SK-N-SH (cell line): ENCODE measurements around the gene INPP5E. TPM values are rescaled to one million over a fixed set of nuclear protein-coding genes. Genes with fewer than 3 reads are reported as not detected.

Experiments used
- CTCF ChIA-PET: fragments of 300-600, 350-600 bp; formaldehyde crosslinking; extraction: SDS; loops from one replicate; lab custom pipeline; 2021; lab: Yijun Ruan, JAX
- POLR2A ChIA-PET: fragments of 350-600 bp; sonication (Branson Sonifier 250); formaldehyde crosslinking; extraction: SDS; loops from one replicate; lab custom pipeline; 2020; ENCODE audit warnings: antibody characterized with exemption, inconsistent platforms; lab: Yijun Ruan, JAX
- DNase-seq: peaks from one replicate; pipeline ENCODE4 v3.0.0; 2012
- H2AFZ ChIP-seq: fragments of 200-600 bp; sonication (generic); 2 replicates; pipeline ENCODE4 v1.8.1; 2016; ENCODE audit warnings: antibody characterized with exemption, mild to moderate bottlenecking, low read depth
- H3F3A ChIP-seq: fragments of 200-600 bp; sonication (generic); replicated peaks from 2 replicates; pipeline ENCODE3; 2016; ENCODE audit warnings: antibody characterized with exemption, mild to moderate bottlenecking; ENCODE audit not compliant: insufficient read depth
- H3K27ac ChIP-seq, 2 experiments: fragments of 200-500 bp in 1 of 2; fragments of 200-600 bp in 1 of 2; sonication (Bioruptor generic) in 1 of 2; sonication (generic), shearing (Covaris generic) in 1 of 2; 2 replicates each; pipeline versions ENCODE4 v1.5.1 to v1.6.1; 2014 to 2016; ENCODE audit warnings: low read depth in 2 of 2, inconsistent platforms in 1 of 2, low read length in 1 of 2, mild to moderate bottlenecking in 1 of 2, mixed read lengths in 1 of 2
- H3K27me3 ChIP-seq: fragments of 200-600 bp; sonication (generic), shearing (Covaris generic); 2 replicates; pipeline ENCODE4 v1.6.1; 2016; ENCODE audit warnings: mixed run types; ENCODE audit not compliant: insufficient read depth
- H3K36me3 ChIP-seq, 2 experiments: fragments of 200-500 bp in 1 of 2; fragments of 200-600 bp in 1 of 2; sonication (Bioruptor generic) in 1 of 2; sonication (generic) in 1 of 2; replicated peaks in 1 of 2; 2 replicates each; pipeline versions ENCODE3 to v1.5.1; 2014 to 2016; ENCODE audit warnings: low read length in 1 of 2, mild to moderate bottlenecking in 1 of 2; ENCODE audit not compliant: insufficient read depth in 2 of 2, control insufficient read depth in 1 of 2
- H3K4me1 ChIP-seq, 2 experiments: fragments of 200-500 bp in 1 of 2; fragments of 200-600 bp in 1 of 2; sonication (Bioruptor generic) in 1 of 2; sonication (generic), shearing (Covaris generic) in 1 of 2; 2 replicates each; pipeline versions ENCODE4 v1.5.1 to v1.6.1; 2014 to 2016; ENCODE audit warnings: low read depth in 1 of 2, low read length in 1 of 2, mixed run types in 1 of 2; ENCODE audit not compliant: insufficient read depth in 2 of 2, control insufficient read depth in 1 of 2
- H3K4me2 ChIP-seq: fragments of 200-600 bp; sonication (generic), shearing (Covaris generic); 2 replicates; pipeline ENCODE4 v1.6.1; 2017; ENCODE audit warnings: mixed run types
- H3K4me3 ChIP-seq, 2 experiments: fragments of 200-500 bp in 1 of 2; fragments of 200-600 bp in 1 of 2; sonication (Bioruptor generic) in 1 of 2; sonication (generic), shearing (Covaris generic) in 1 of 2; 2 replicates each; pipeline versions ENCODE4 v1.5.1 to v1.8.1; 2014 to 2016; ENCODE audit warnings: low read depth in 2 of 2, inconsistent platforms in 1 of 2, low read length in 1 of 2, mild to moderate bottlenecking in 1 of 2, mixed read lengths in 1 of 2, moderate library complexity in 1 of 2
- H3K79me2 ChIP-seq: fragments of 200-600 bp; sonication (generic); 2 replicates; pipeline ENCODE4 v1.8.1; 2017; ENCODE audit warnings: mild to moderate bottlenecking; ENCODE audit not compliant: insufficient read depth
- H3K9ac ChIP-seq: fragments of 200-600 bp; sonication (generic); 2 replicates; pipeline ENCODE4 v1.6.1; 2017; ENCODE audit warnings: mixed run types
- H3K9me2 ChIP-seq: fragments of 200-600 bp; sonication (generic); 2 replicates; pipeline ENCODE4 v1.6.1; 2017; ENCODE audit warnings: mixed run types
- H3K9me3 ChIP-seq: fragments of 200-600 bp; sonication (generic); 2 replicates; pipeline ENCODE4 v1.6.1; 2017; ENCODE audit warnings: mixed run types, mild to moderate bottlenecking, moderate library complexity
- H4K20me1 ChIP-seq: fragments of 200-600 bp; sonication (generic); 2 replicates; pipeline ENCODE4 v1.6.1; 2017; ENCODE audit warnings: mild to moderate bottlenecking, mixed run types; ENCODE audit not compliant: insufficient read depth
- CHD2 ChIP-seq: fragments of 150-350 bp; IDR thresholded peaks from 2 replicates; pipeline ENCODE4 v1.6.1; 2018; ENCODE audit warnings: low read length; ENCODE audit not compliant: partially characterized antibody
- CTCF ChIP-seq: fragments of 200-600 bp; sonication (generic); IDR thresholded peaks from 2 replicates; pipeline ENCODE4 v1.6.1; 2017; ENCODE audit warnings: antibody characterized with exemption, mild to moderate bottlenecking, moderate library complexity
- ELF1 ChIP-seq: IDR thresholded peaks from 2 replicates; pipeline ENCODE4 v1.4.0; 2012
- FOSL2 ChIP-seq: IDR thresholded peaks from 2 replicates; pipeline ENCODE4 v1.4.0; 2012; ENCODE audit warnings: low read depth, mild to moderate bottlenecking, moderate library complexity, borderline replicate concordance
- FOXJ3 ChIP-seq: sonication (generic); formaldehyde crosslinking; IDR thresholded peaks from 2 replicates; pipeline ENCODE4 v1.5.1; 2020; ENCODE audit warnings: mild to moderate bottlenecking, missing genetic modification reagents
- FOXM1 ChIP-seq: IDR thresholded peaks from 2 replicates; pipeline ENCODE4 v1.4.0; 2012; ENCODE audit warnings: low read depth, mild to moderate bottlenecking
- GABPA ChIP-seq: IDR thresholded peaks from 2 replicates; pipeline ENCODE4 v1.4.0; 2012; ENCODE audit warnings: low read depth, mild to moderate bottlenecking
- IRF3 ChIP-seq: fragments of 150-350 bp; IDR thresholded peaks from 2 replicates; pipeline ENCODE4 v1.6.1; 2016; ENCODE audit warnings: mild to moderate bottlenecking, low read depth, low read length
- JUND ChIP-seq: IDR thresholded peaks from 2 replicates; pipeline ENCODE4 v1.4.0; 2012
- MAX ChIP-seq: IDR thresholded peaks from 2 replicates; pipeline ENCODE4 v1.4.0; 2012; ENCODE audit warnings: low read depth
- MXI1 ChIP-seq: IDR thresholded peaks from 2 replicates; pipeline ENCODE4 v1.6.1; 2012; ENCODE audit warnings: mild to moderate bottlenecking, low read depth, low read length, improper control_type of control experiment
- NRF1 ChIP-seq: IDR thresholded peaks from 2 replicates; pipeline ENCODE4 v1.6.1; 2012; ENCODE audit warnings: low read depth, mild to moderate bottlenecking, low read length
- PBX3 ChIP-seq: IDR thresholded peaks from 2 replicates; pipeline ENCODE4; 2012
- RFX5 ChIP-seq: IDR thresholded peaks from 2 replicates; pipeline ENCODE4 v1.6.1; 2012; ENCODE audit warnings: mild to moderate bottlenecking, improper control_type of control experiment, low read length
- RXRA ChIP-seq: IDR thresholded peaks from 2 replicates; pipeline ENCODE4 v1.4.0; 2012; ENCODE audit warnings: low read depth, mild to moderate bottlenecking, borderline replicate concordance
- SIN3A ChIP-seq: IDR thresholded peaks from 2 replicates; pipeline ENCODE4 v1.6.1; 2012; ENCODE audit warnings: low read depth, mild to moderate bottlenecking, low read length, moderate library complexity, borderline replicate concordance
- SMC3 ChIP-seq: IDR thresholded peaks from 2 replicates; pipeline ENCODE4 v1.6.1; 2012; ENCODE audit warnings: low read depth, low read length, improper control_type of control experiment
- TAF1 ChIP-seq: IDR thresholded peaks from 2 replicates; pipeline ENCODE4 v1.6.1; 2012; ENCODE audit warnings: low read depth, mild to moderate bottlenecking, low read length, moderate library complexity, borderline replicate concordance
- TCF12 ChIP-seq: IDR thresholded peaks from 2 replicates; pipeline ENCODE4 v1.4.0; 2012
- TEAD4 ChIP-seq: IDR thresholded peaks from 2 replicates; pipeline ENCODE4 v1.4.0; 2012; ENCODE audit warnings: mild to moderate bottlenecking, borderline replicate concordance; ENCODE audit not compliant: insufficient read depth
- USF1 ChIP-seq: IDR thresholded peaks from 2 replicates; pipeline ENCODE4 v1.4.0; 2012; ENCODE audit warnings: low read depth, borderline replicate concordance
- YY1 ChIP-seq: IDR thresholded peaks from 2 replicates; pipeline ENCODE4 v1.4.0; 2012; ENCODE audit warnings: low read depth, mild to moderate bottlenecking
- ZBTB33 ChIP-seq: IDR thresholded peaks from 2 replicates; pipeline ENCODE4 v1.4.0; 2012; ENCODE audit warnings: low read depth, borderline replicate concordance
- WGBS: methylation state at CpG from one replicate; pipeline ENCODE4 v1.1.6; 2017; ENCODE audit warnings: low lambda C conversion rate; 5-methylcytosine and 5-hydroxymethylcytosine counted together
- polyA plus RNA-seq, 3 experiments: library from polyadenylated mRNA; depleted of rRNA; stranded (reverse); fragments of >200 nt; gene quantifications; 2 replicates each; pipeline ENCODE4 v1.2.3, GENCODE V29; 2012

The INPP5E gene
- polyA plus RNA-seq, 1 of the 3 experiments (the other 2 are of a cell fraction), result 12.8 TPM

- Histone ChIP-seq H3K4me3 (no peak overlapping the region), H2AFZ (no peak overlapping the region), H3K9ac (no peak overlapping the region), H3K27me3 (no peaks in the 10 kb centered on the region), H3K4me1 (peaks cover 11 to 14% of the 10 kb centered on the region in 2 experiments; a peak in 3 of 4 replicates), H3K36me3 (peaks cover 13 to 58% of the 10 kb centered on the region in 2 experiments), H3K27ac (no peak overlapping the region), H3F3A (peaks cover 19% of the 10 kb centered on the region), H3K4me2 (no peak overlapping the region), H3K9me2 (no peaks in the 10 kb centered on the region), H3K9me3 (no peaks in the 10 kb centered on the region), H4K20me1 (no peaks in the 10 kb centered on the region), H3K79me2 (peaks cover 24% of the 10 kb centered on the region)
- WGBS, result 91% methylated on average over 7 of the region's 7 CpGs
- TF ChIP-seq FOSL2 (no peak), NRF1 (no peak), RFX5 (no peak), TCF12 (no peak), TEAD4 (no peak), GABPA (no peak), MXI1 (no peak), YY1 (no peak), IRF3 (no peak), TAF1 (no peak), FOXJ3 (CRISPR knock-in tag) (no peak)
- POLR2A ChIA-PET, result no interaction called here
- CTCF ChIA-PET, result interaction anchor here (0.6 to 1.3 kb wide), 3 partner anchors 14 to 1133 kb away, joined by 3 to 5 read pairs (median 3); partner anchors contain the start of gene DNLZ
- DNase-seq, result no peak
These were observed 34.2 kb downstream of the INPP5E start for GRCh38 chr9:136405481-136405880.

- TF ChIP-seq NRF1 (no peak), ZBTB33 (no peak), CTCF (no peak), CHD2 (no peak), SIN3A (no peak), PBX3 (no peak), YY1 (no peak), RXRA (no peak), MAX (no peak), ELF1 (no peak), SMC3 (no peak), JUND (no peak), FOXM1 (no peak), USF1 (no peak), TAF1 (no peak)
- no peaks in the 10 kb centered on the region for H3K27me3 ChIP-seq
These were observed 34.9 kb downstream of the INPP5E start for GRCh38 chr9:136404801-136405136.

More at GRCh38 chr9:136404801-136405136, 34.9 kb downstream of the INPP5E start:
- no peak overlapping the region for H3K27ac ChIP-seq
- H3K4me1 ChIP-seq, result peaks cover 11 to 17% of the 10 kb centered on the region in 2 experiments; a peak in 3 of 4 replicates
- no peaks in the 10 kb centered on the region for H3K9me2 ChIP-seq
- peaks cover 19% of the 10 kb centered on the region for H3F3A ChIP-seq
- no peak overlapping the region for H3K4me3 ChIP-seq
- CTCF ChIA-PET, result interaction anchor here (0.6 to 1.3 kb wide), 3 partner anchors 13 to 1134 kb away, joined by 3 to 5 read pairs (median 3); partner anchors contain the start of gene DNLZ
- no peak overlapping the region for H3K9ac ChIP-seq
- H4K20me1 ChIP-seq, result no peaks in the 10 kb centered on the region
- no peak overlapping the region for H3K4me2 ChIP-seq
- H3K9me3 ChIP-seq, result no peaks in the 10 kb centered on the region
- H2AFZ ChIP-seq, result no peak overlapping the region
- peaks cover 20% of the 10 kb centered on the region for H3K79me2 ChIP-seq
- POLR2A ChIA-PET, result no interaction called here
- WGBS, result 94% methylated on average over 13 of the region's 14 CpGs
- H3K36me3 ChIP-seq, result peaks cover 13 to 58% of the 10 kb centered on the region in 2 experiments
- DNase-seq, result no peak
